Psoas muscle (tissue), 8 donors: ENCODE results near the gene LHPP. TPM values are rescaled to one million over a fixed set of nuclear protein-coding genes. Genes with fewer than 3 reads are reported as not detected.
A peak's percentile ranks its signal among the peaks of the same experiment; 100 is the strongest.

ENCODE experiments used
- ATAC-seq, 4 donors: fragments of 200-7000 bp; cut with Tn5 transposase; one replicate each; pipeline ENCODE4 v1.9.1; 2020; ENCODE audit warnings: moderate library complexity in 3 of 4, mild to moderate bottlenecking in 2 of 4
- DNase-seq, 2 donors: peaks; one replicate each; pipeline ENCODE4 v3.0.0-alpha.2; 2020
- H3K27ac ChIP-seq: fragments of 200-600 bp; one replicate; pipeline ENCODE4 v1.8.0; 2022
- H3K27me3 ChIP-seq, 3 donors: fragments of 200-600 bp in 1 of 3; one replicate each; pipeline versions ENCODE4 v1.6.1 to v1.8.0; 2013 to 2022; ENCODE audit warnings: low read length in 2 of 3, mild to moderate bottlenecking in 2 of 3, moderate library complexity in 1 of 3; ENCODE audit not compliant: insufficient read depth in 3 of 3
- H3K36me3 ChIP-seq, 2 donors: fragments of 200-600 bp in 1 of 2; one replicate each; pipeline versions ENCODE4 v1.6.1 to v1.8.0; 2013 to 2022; ENCODE audit warnings: low read depth in 1 of 2, mild to moderate bottlenecking in 1 of 2, moderate library complexity in 1 of 2; ENCODE audit not compliant: insufficient read depth in 1 of 2
- H3K4me1 ChIP-seq: fragments of 200-600 bp; one replicate; pipeline ENCODE4 v1.8.0; 2022
- H3K4me3 ChIP-seq: fragments of 200-600 bp; one replicate; pipeline ENCODE4 v1.8.0; 2022; ENCODE audit warnings: mild to moderate bottlenecking
- H3K9me3 ChIP-seq: fragments of 200-600 bp; one replicate; pipeline ENCODE4 v1.8.0; 2022
- WGBS, 3 donors: extraction: QIAGEN DNeasy Blood & Tissue Kit; methylation state at CpG; one replicate each; pipeline versions ENCODE4 v1.1.6 to v1.1.7; 2013; 5-methylcytosine and 5-hydroxymethylcytosine counted together
- intact Hi-C, 2 donors: fragments of 100-400 bp; cut with DNase I; formaldehyde crosslinking; loops; one replicate each; pipeline versions ENCODE4 v1.11.0 to v1.14.2; 2022
- polyA plus RNA-seq, 3 donors: library from polyadenylated mRNA; stranded (reverse); fragments of 200-250 nt; gene quantifications; one replicate each; pipeline ENCODE4 v1.2.3, GENCODE V29; 2013
- total RNA-seq, 4 donors: library from RNA; stranded (reverse); fragmentation: NEBNext Ultra II Directional in 2 of 4; extraction: Animal tissue kit (Norgen Biotek cat#: 25700) in 2 of 4; gene quantifications; one replicate each; pipeline versions ENCODE4 v1.2.1 to v1.2.4, GENCODE V29; 2021 to 2023
- TF ChIP-seq, protein P1 (sequence below): fragments of 200-600 bp; IDR thresholded peaks from one replicate; pipeline ENCODE4 v1.8.0; 2022; ENCODE audit warnings: antibody characterized with exemption
- donor health status: healthy with polysubstance abuse.
- donor health status: DM: no; HTN: no; CAD: no; lungs with moderate emphysema.
- donor health status: Bipolar disorder and iron deficiency.
- donor health status: healthy.
- donor health status: DM: yes; HTN: yes; CAD: no.
- donor health status: DM: no; HTN: no; CAD: no.
- donor health status: DM: no; HTN: no; CAD: no.
- donor health status: DM: yes; HTN: yes; CAD: no.

The LHPP gene
- total and polyA plus RNA-seq, 7 donors, result 4.7 to 12.8 (median 6.1) TPM

DNA sequence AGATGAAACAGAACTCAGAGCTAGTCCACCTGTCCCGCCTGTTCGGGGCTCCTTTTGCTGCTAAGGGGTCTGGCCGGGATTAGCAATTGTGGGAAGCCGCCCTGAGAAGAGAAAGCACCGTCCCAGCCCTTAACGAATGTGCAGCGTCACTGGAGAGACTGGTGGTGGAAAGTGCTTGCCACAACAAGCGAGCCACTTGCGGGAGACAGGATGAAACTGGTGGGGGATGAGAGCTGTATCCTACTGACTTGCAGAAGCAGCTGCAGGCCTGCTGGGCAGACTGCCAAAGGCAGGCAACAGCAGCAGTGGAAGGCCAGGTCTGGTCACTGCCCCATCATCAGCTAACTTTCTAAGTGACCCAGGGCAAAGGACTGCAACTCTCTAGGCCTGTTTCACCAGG, 187.1 kb downstream of the LHPP start:
- no peaks in the 10 kb centered on the region for H3K27me3 ChIP-seq
- DNase-seq (peak; percentile 82 to 92), ATAC-seq (peak; percentile 77 to 86 (median 82))
- no peaks in the 10 kb centered on the region for H3K9me3 ChIP-seq
- no peak overlapping the region for H3K4me3 ChIP-seq
- peaks cover 90% of the 10 kb centered on the region for H3K4me1 ChIP-seq
- intact Hi-C loops, result loop anchor here in 1 of 2 donors (5.0 kb wide), 1 partner anchor 89 kb away; no protein-coding TSS in a partner anchor
- WGBS, 3 donors, result 16 to 21% (median 19%) methylated on average over 9 of the region's 9 CpGs
- TF ChIP-seq, protein P1, sequence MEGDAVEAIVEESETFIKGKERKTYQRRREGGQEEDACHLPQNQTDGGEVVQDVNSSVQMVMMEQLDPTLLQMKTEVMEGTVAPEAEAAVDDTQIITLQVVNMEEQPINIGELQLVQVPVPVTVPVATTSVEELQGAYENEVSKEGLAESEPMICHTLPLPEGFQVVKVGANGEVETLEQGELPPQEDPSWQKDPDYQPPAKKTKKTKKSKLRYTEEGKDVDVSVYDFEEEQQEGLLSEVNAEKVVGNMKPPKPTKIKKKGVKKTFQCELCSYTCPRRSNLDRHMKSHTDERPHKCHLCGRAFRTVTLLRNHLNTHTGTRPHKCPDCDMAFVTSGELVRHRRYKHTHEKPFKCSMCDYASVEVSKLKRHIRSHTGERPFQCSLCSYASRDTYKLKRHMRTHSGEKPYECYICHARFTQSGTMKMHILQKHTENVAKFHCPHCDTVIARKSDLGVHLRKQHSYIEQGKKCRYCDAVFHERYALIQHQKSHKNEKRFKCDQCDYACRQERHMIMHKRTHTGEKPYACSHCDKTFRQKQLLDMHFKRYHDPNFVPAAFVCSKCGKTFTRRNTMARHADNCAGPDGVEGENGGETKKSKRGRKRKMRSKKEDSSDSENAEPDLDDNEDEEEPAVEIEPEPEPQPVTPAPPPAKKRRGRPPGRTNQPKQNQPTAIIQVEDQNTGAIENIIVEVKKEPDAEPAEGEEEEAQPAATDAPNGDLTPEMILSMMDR, result no peak
- H3K36me3 ChIP-seq, result no peaks in the 10 kb centered on the region
- H3K27ac ChIP-seq, result peak overlapping the region; percentile 84

DNA sequence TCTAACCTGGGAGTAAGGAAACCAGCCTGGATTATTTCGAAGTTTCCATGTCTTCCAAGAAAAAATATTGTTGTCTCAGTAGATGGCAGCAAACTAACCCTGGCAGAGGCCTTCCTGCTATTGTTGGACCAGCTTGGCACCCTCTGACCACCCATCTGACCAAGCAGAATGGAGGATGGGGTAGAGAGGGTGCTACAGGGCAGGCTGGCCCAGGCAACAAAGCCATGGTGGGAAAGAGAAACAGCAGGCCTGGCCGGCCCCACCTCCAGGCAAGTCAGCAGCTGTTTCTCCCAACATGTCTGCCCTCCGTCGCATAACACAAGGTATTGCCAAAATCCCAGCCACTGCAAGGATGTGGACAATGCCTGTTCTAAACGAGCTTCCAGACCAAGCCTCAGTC, 187.6 kb downstream of the LHPP start:
- no peaks in the 10 kb centered on the region for H3K36me3 ChIP-seq
- H3K27ac ChIP-seq, result peak overlapping the region; percentile 84
- intact Hi-C loops, result loop anchor here in 1 of 2 donors (5.0 kb wide), 1 partner anchor 88 kb away; no protein-coding TSS in a partner anchor
- DNase-seq, result peak in 1 of 2 donors; percentile 59
- no peaks in the 10 kb centered on the region for H3K27me3 ChIP-seq
- no peak overlapping the region for H3K4me3 ChIP-seq
- TF ChIP-seq, protein P1, result no peak
- H3K9me3 ChIP-seq, result no peaks in the 10 kb centered on the region
- peaks cover 88% of the 10 kb centered on the region for H3K4me1 ChIP-seq
- ATAC-seq, result peak; percentile 54 to 72 (median 62)
- 7 to 15% (median 12%) methylated on average over 5 of the region's 5 CpGs for WGBS, 3 donors

DNA sequence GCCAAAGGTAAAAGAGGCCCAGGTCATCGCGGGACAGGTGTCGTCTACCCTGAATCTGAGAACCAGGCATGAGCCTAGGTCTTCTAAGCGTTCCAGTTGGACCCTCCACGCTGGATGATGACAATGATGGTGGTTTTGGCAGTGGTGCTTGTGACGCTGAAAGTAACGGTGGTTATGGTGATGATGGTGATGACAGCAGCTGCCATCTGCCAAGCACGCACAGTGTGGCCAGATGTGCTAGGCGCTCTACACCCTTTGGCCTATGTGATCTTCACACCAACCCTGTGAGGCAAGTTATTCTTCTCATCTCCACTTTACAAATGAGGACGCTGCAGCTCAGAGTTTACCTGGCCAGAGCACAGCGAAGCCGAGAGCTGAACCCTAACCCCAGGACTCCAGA, 188.6 kb downstream of the LHPP start:
- TF ChIP-seq, protein P1, result no peak
- Histone ChIP-seq H3K36me3 (no peaks in the 10 kb centered on the region), H3K27ac (peak overlapping the region; percentile 84), H3K27me3 (no peaks in the 10 kb centered on the region), H3K9me3 (no peaks in the 10 kb centered on the region), H3K4me1 (peaks cover 85% of the 10 kb centered on the region), H3K4me3 (no peak overlapping the region)
- no peak for DNase-seq
- intact Hi-C loops, result no loop called here
- no peak for ATAC-seq
- WGBS, 3 donors, result 77 to 90% (median 79%) methylated on average over 12 of the region's 12 CpGs

DNA sequence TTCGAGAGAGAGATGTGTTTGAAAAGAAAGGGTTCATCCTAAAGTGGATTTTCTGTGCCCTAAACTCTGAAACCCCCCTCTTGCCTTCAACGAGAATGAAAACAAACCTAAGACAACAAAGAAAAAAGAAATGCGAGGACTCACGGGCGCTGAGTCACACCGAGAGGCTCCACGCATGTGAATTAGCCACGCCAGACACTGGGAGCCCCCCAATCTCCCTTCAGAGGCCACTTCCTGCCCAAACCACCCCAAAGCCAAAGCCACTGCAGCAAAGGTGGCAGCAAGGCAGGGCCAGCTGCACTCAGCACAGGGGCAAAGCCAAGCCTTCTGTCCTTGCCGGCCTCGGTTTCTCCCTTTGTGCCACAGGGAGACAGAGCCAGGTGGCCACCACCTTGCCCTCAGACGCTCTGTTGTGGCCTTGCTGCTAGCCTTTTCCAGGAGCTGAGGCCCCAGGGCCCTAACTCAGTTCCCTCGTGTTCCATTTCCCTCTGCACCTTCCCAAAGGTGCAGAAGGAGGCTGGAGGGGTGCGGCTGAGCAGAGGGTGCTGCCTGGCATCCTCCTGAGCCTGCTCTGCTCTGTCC, 189.3 kb downstream of the LHPP start:
- H3K27me3 ChIP-seq, result no peaks in the 10 kb centered on the region
- H3K4me1 ChIP-seq, result peaks cover 79% of the 10 kb centered on the region
- H3K36me3 ChIP-seq, result no peaks in the 10 kb centered on the region
- TF ChIP-seq, protein P1, result no peak
- no peak overlapping the region for H3K4me3 ChIP-seq
- intact Hi-C loops, result no loop called here
- DNase-seq (no peak), ATAC-seq (no peak)
- WGBS, 3 donors, result 78 to 86% (median 82%) methylated on average over 13 of the region's 13 CpGs
- no peaks in the 10 kb centered on the region for H3K9me3 ChIP-seq
- H3K27ac ChIP-seq, result peak overlapping the region; percentile 84
